Muscle of arm (tissue), 12 donors: ENCODE measurements around the gene VRK1. TPM values are rescaled to one million over a fixed set of nuclear protein-coding genes. Genes with fewer than 3 reads are reported as not detected.
"Not testable (repeated sequence)": the region's sequence is repeated elsewhere in the genome, so short reads cannot be mapped to it uniquely, and the experiment has no call there.

ENCODE experiments used
- DNase-seq: peaks from one replicate; pipeline ENCODE4 v3.0.0-alpha.2; 2013
- polyA plus RNA-seq, 12 donors: library from polyadenylated mRNA; unstranded; fragments of 120-200 nt; gene quantifications; one replicate each; pipeline ENCODE4 v1.2.1, GENCODE V29; 2013; ENCODE audit not compliant: insufficient read length in 12 of 12

The VRK1 gene
- polyA plus RNA-seq, 12 donors: 7.9 to 45.6 (median 13.9) TPM; not detected in 1

GRCh38 chr14:96874127-96874526 lies 76.9 kb downstream of the VRK1 start:
- no peak for DNase-seq

GRCh38 chr14:96876747-96877146 lies 79.6 kb downstream of the VRK1 start:
- DNase-seq: no peak

GRCh38 chr14:96881713-96882112 lies 84.5 kb downstream of the VRK1 start:
- DNase-seq: no peak

GRCh38 chr14:96883974-96884373 lies 86.8 kb downstream of the VRK1 start:
- not testable (repeated sequence) for DNase-seq

DNA sequence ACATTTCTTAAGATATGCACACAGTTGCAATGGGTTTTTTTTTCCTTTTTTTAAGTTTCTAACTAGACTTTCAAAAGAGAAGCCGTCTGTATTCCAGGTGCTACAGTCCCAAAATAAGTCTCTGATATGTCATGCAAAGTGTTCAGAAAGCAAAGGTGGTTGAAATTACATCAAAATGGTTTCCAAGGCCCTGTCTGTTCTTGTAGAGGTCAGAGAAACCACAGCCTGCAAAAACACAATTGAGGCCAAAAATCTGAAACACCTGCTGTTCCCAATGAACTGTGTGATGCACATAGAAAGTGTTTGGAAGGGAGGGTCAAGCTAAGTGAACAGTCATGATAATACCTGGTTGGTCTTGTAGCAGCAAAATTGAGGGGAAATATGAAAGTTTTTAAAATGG lies 91.0 kb downstream of the VRK1 start:
- no peak for DNase-seq

- DNase-seq: no peak
Observed at GRCh38 chr14:96888593-96888992, 91.4 kb downstream of the VRK1 start.

GRCh38 chr14:96889091-96889490 lies 91.9 kb downstream of the VRK1 start:
- no peak for DNase-seq

GRCh38 chr14:96893966-96894622 lies 96.9 kb downstream of the VRK1 start:
- DNase-seq: no peak

GRCh38 chr14:96894966-96895365 lies 97.8 kb downstream of the VRK1 start:
- no peak for DNase-seq

DNA sequence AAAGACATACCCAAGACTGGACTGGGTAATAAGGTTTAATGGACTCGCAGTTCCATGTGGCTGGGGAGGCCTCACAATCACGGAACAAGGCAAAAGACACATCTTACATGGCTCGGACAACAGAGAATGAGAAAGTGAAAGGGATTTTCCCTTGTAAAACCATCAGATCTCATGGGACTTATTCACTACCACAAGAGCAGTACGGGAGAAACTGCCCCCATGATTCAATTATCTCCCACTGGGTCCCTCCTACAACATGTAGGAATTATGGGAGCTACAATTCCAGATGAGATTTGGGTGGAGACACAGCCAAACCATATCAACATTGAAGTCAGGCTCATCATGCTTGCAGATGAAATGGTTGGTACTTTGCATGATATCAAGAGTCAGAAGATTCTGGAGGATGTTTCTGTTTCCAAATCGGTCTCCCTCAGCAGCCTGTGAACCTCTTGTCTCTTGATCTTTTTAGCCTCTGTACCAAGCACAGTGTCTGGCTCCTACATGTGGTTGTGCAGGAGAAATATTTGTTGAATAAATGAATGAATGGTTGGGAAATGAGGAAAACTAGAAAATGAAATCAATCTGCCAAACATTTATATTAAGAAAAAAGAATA lies 98.6 kb downstream of the VRK1 start:
- no peak for DNase-seq

GRCh38 chr14:96897184-96897583 lies 100.0 kb downstream of the VRK1 start:
- DNase-seq: no peak

- DNase-seq: no peak
Observed at GRCh38 chr14:96901227-96901626, 104.0 kb downstream of the VRK1 start.

DNA sequence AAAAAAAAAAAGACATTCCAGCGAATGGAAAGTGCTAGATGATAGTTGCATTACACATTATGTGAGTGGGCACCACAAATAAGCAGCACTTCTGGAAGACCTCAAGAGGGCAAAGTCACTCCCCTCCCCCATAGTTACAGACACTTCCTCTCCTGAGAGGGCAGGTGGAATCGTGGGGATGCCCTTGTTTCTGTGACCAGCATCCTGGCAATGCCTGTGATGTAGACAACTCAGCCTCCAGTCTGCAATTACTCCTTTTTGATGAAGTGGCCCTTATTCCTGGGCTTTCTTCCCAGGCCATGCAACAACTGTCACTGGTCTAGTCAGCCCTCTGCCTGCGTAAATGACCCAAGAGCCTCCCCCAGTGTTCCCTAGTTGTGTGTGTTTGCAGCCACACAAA lies 104.8 kb downstream of the VRK1 start:
- DNase-seq: no peak

GRCh38 chr14:96903444-96904023 lies 106.4 kb downstream of the VRK1 start:
- DNase-seq: no peak

- no peak for DNase-seq
Observed at GRCh38 chr14:96904201-96904600, 107.0 kb downstream of the VRK1 start.

DNA sequence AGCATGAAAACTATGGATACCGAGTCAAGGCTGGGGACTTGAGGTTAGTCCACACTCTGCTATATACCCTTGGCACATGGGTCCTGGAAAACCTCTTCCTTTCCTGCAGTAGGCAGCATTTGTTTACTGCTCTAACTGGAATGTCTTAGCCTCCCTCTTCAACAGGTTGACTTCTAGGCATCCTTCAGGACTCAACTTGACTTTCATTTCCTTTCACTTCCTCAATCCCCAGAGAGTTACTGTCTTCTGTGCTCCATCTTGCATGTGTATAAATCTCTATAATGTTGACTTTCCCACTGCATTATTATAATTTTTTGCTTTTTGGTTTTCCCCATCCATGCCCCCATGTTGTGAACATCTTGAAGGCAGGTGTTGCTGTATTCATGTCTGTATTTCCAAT lies 107.9 kb downstream of the VRK1 start:
- no peak for DNase-seq

- DNase-seq: no peak
Observed at GRCh38 chr14:96905825-96906224, 108.6 kb downstream of the VRK1 start.

- DNase-seq: no peak
Observed at GRCh38 chr14:96906434-96906833, 109.3 kb downstream of the VRK1 start.

GRCh38 chr14:96909841-96910364 lies 112.7 kb downstream of the VRK1 start:
- DNase-seq: no peak

- no peak for DNase-seq
Observed at GRCh38 chr14:96911499-96912149, 114.4 kb downstream of the VRK1 start.

GRCh38 chr14:96914571-96915128 lies 117.5 kb downstream of the VRK1 start:
- DNase-seq: no peak

- no peak for DNase-seq
Observed at GRCh38 chr14:96915478-96915877, 118.3 kb downstream of the VRK1 start.
